GM10266 (cell line): Measurements from ENCODE around the gene CFAP65.

Experiments
- DNase-seq: peaks from one replicate; pipeline ENCODE4 v3.0.0; 2012; ENCODE audit errors: extremely low spot score
- CTCF ChIP-seq: IDR thresholded peaks from 2 replicates; pipeline ENCODE4 v1.5.1; 2012; ENCODE audit warnings: mild to moderate bottlenecking, low read depth; ENCODE audit not compliant: control insufficient read depth, insufficient read depth; ENCODE audit errors: missing control alignments

Gene CFAP65

GRCh38 chr2:219060821-219061791 lies 19.8 kb upstream of the CFAP65 start, which contains the start of gene IHH:
Gene IHH, minus strand, starts transcription at chr2:219060921. Its CDS starts 454 bp downstream, at chr2:219060467.
- DNase-seq, result peak; percentile 47
- no peak for TF ChIP-seq CTCF

- TF ChIP-seq CTCF, result no peak
- DNase-seq, result peak; percentile 48
These were observed 18.7 kb upstream of the CFAP65 start for GRCh38 chr2:219059725-219060682.

GRCh38 chr2:219059375-219059724 lies 18.0 kb upstream of the CFAP65 start:
- no peak for DNase-seq
- no peak for TF ChIP-seq CTCF

GRCh38 chr2:219058541-219059374 lies 17.4 kb upstream of the CFAP65 start:
- peak; percentile 34 for DNase-seq
- TF ChIP-seq CTCF, result no peak

- TF ChIP-seq CTCF, result peak; percentile 99
- DNase-seq, result peak; percentile 93
These were observed 16.6 kb upstream of the CFAP65 start for GRCh38 chr2:219057709-219058540.
